HepG2 (cell line): ENCODE measurements around the gene GPR162. TPM values are rescaled to one million over a fixed set of nuclear protein-coding genes. Genes with fewer than 3 reads are reported as not detected.

Experiments used
- CREB1 ChIP-seq, 2 experiments: fragments of 450-650 bp in 1 of 2; IDR thresholded peaks; 2 replicates each; pipeline ENCODE4 v1.6.1; 2016 to 2017; ENCODE audit warnings: control low read depth in 1 of 2, mild to moderate bottlenecking in 1 of 2, missing compliant biosample characterization in 1 of 2, missing genetic modification characterization in 1 of 2
- ESRRA ChIP-seq: sonication (generic); formaldehyde crosslinking; IDR thresholded peaks from 2 replicates; pipeline ENCODE4 v1.5.1; 2020; ENCODE audit warnings: mild to moderate bottlenecking, low read depth, missing genetic modification reagents
- ETV6 ChIP-seq: sonication (generic); formaldehyde crosslinking; conservative IDR thresholded peaks from 2 replicates; pipeline ENCODE4 v1.4.0; 2020; ENCODE audit warnings: missing genetic modification reagents
- FOXA1 ChIP-seq, 2 experiments: fragments of 450-650 bp in 1 of 2; sonication (generic) in 1 of 2; formaldehyde crosslinking in 1 of 2; IDR thresholded peaks; 2 replicates each; pipeline versions ENCODE4 v1.4.0 to v1.6.1; 2016 to 2020; ENCODE audit warnings: missing genetic modification reagents in 1 of 2
- FOXA3 ChIP-seq: IDR thresholded peaks from 2 replicates; pipeline ENCODE4 v1.6.1; 2016; ENCODE audit warnings: missing genetic modification reagents, missing compliant biosample characterization
- FOXK1 ChIP-seq: sonication (generic); formaldehyde crosslinking; IDR thresholded peaks from 2 replicates; pipeline ENCODE4 v1.4.0; 2020; ENCODE audit warnings: low read depth, missing genetic modification reagents, borderline replicate concordance
- GPN1 ChIP-seq: sonication (generic); formaldehyde crosslinking; IDR thresholded peaks from 2 replicates; pipeline ENCODE4 v1.5.1; 2020; ENCODE audit warnings: missing genetic modification reagents, borderline replicate concordance
- HMG20B ChIP-seq: conservative IDR thresholded peaks from 2 replicates; pipeline ENCODE4 v1.6.1; 2016; ENCODE audit warnings: missing genetic modification reagents, missing compliant biosample characterization
- IRF2 ChIP-seq: IDR thresholded peaks from 2 replicates; pipeline ENCODE4 v1.6.1; 2018; ENCODE audit warnings: missing genetic modification reagents, missing compliant biosample characterization
- POGZ ChIP-seq: sonication (generic); formaldehyde crosslinking; IDR thresholded peaks from 2 replicates; pipeline ENCODE4 v1.4.0; 2020; ENCODE audit warnings: mild to moderate bottlenecking, missing genetic modification reagents
- RAD21 ChIP-seq: fragments of 450-650 bp; formaldehyde crosslinking; IDR thresholded peaks from 2 replicates; pipeline ENCODE4 v1.5.0; 2020; ENCODE audit warnings: mild to moderate bottlenecking
- THAP11 ChIP-seq: IDR thresholded peaks from 2 replicates; pipeline ENCODE4 v1.6.1; 2016; ENCODE audit warnings: missing biosample characterization, missing genetic modification reagents
- TP53 ChIP-seq: sonication (generic); formaldehyde crosslinking; conservative IDR thresholded peaks from 2 replicates; pipeline ENCODE4 v1.4.0; 2020; ENCODE audit warnings: missing genetic modification reagents
- U2AF1 ChIP-seq: fragments of 200-400 bp; formaldehyde crosslinking; optimal IDR thresholded peaks from 2 replicates; pipeline ENCODE3; 2017; ENCODE audit warnings: mild to moderate bottlenecking, low read depth, low read length
- YEATS4 ChIP-seq: sonication (generic); formaldehyde crosslinking; IDR thresholded peaks from 2 replicates; pipeline ENCODE4 v1.4.0; 2020; ENCODE audit warnings: missing genetic modification reagents, borderline replicate concordance
- YY1 ChIP-seq: IDR thresholded peaks from 2 replicates; pipeline ENCODE4 v1.6.1; 2011; ENCODE audit warnings: low read length, low read depth, moderate library complexity, mild to moderate bottlenecking; ENCODE audit not compliant: insufficient read depth, insufficient replicate concordance
- ZC3H13 ChIP-seq: sonication (generic); formaldehyde crosslinking; IDR thresholded peaks from 2 replicates; pipeline ENCODE4 v1.8.1; 2023; ENCODE audit warnings: mild to moderate bottlenecking, missing genetic modification reagents, moderate library complexity
- ZFP62 ChIP-seq: sonication (generic); formaldehyde crosslinking; IDR thresholded peaks from 2 replicates; pipeline ENCODE4 v1.4.0; 2020; ENCODE audit warnings: missing genetic modification reagents
- ZNF263 ChIP-seq: sonication (generic); formaldehyde crosslinking; IDR thresholded peaks from 2 replicates; pipeline ENCODE4 v1.4.0; 2020; ENCODE audit warnings: missing genetic modification reagents
- ZNF619 ChIP-seq: sonication (generic); formaldehyde crosslinking; IDR thresholded peaks from 2 replicates; pipeline ENCODE4 v1.4.0; 2020; ENCODE audit warnings: mild to moderate bottlenecking, missing genetic modification reagents
- polyA plus RNA-seq, 8 experiments: library from polyadenylated mRNA; depleted of rRNA in 3 of 8; stranded (reverse) in 7 of 8; unstranded in 1 of 8; fragments of >200 nt; fragmentation: Illumina TruSeq in 4 of 8; extraction: Trizol in 4 of 8; gene quantifications; 2 replicates each; pipeline versions ENCODE4 v1.2.1 to v1.2.3, GENCODE V29; 2011 to 2016; ENCODE audit warnings: low read depth in 4 of 8, missing spikeins in 1 of 8, mixed read lengths in 1 of 8; ENCODE audit not compliant: insufficient read depth in 1 of 8
- total RNA-seq, 5 experiments: library from RNA; depleted of rRNA; stranded (reverse); fragments of >200 nt; fragmentation: Illumina TruSeq; extraction: Trizol; gene quantifications; 2 replicates each; pipeline ENCODE4 v1.2.3, GENCODE V29; 2016; ENCODE audit warnings: low read depth in 1 of 5
- TF ChIP-seq, protein P1 (sequence below): sonication (generic); formaldehyde crosslinking; IDR thresholded peaks from 2 replicates; pipeline ENCODE4 v1.5.0; 2020; ENCODE audit warnings: mild to moderate bottlenecking, missing genetic modification reagents
- TF ChIP-seq, protein P2 (sequence below): sonication (generic); formaldehyde crosslinking; conservative IDR thresholded peaks from 2 replicates; pipeline ENCODE4 v1.5.0; 2020; ENCODE audit warnings: missing genetic modification reagents
- TF ChIP-seq, protein P3 (sequence below): sonication (generic); formaldehyde crosslinking; IDR thresholded peaks from 2 replicates; pipeline ENCODE4 v1.9.0; 2022; ENCODE audit warnings: missing genetic modification reagents, mild to moderate bottlenecking, borderline replicate concordance

Gene GPR162
- total and polyA plus RNA-seq, 2 of the 13 experiments (the other 11 are each of a cell fraction or from before 2014, with no cell fraction given) = 0.08 TPM; not detected in 1

DNA sequence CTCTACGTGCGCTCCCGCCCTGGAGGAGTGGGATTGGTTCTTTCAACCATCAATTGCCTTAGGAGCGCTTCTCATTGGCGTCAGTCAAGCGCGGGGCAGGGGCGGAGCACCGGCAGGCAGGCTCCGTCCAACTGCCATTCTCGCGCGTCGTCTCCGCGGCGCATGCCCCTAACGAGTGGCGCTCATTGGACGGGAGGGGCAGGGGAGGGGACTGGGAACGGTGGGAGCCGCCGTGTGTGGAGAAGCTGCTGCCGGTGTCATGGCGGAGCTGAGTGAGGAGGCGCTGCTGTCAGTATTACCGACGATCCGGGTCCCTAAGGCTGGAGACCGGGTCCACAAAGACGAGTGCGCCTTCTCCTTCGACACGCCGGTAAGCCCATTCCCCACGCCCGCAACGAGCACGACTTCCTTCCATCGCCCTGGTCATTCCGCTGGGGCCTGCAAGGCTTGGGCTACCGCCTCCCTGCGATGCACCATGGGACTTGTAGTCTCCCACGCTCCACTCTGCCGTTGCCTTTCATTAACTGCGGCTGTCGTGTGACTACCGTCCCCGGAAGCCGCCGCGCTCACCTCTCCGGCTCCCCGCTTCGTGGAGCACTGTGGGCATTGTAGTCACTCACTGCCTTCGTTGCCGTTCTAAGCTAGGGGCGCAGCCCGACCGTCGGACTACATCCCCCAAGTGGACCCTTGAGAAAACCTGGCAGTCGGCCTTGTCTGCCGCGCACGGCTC, 30.5 kb downstream of the GPR162 start, which contains the start of gene USP5 (continued):
- peak; percentile 33; the same call in 1 of the 2 replicates for TF ChIP-seq POGZ
- TF ChIP-seq GPN1 (CRISPR knock-in tag) = no peak
- TF ChIP-seq YEATS4 (CRISPR knock-in tag) = peak; percentile 67
- peak; percentile 85 for TF ChIP-seq FOXK1 (CRISPR knock-in tag)
- TF ChIP-seq ZNF619 (CRISPR knock-in tag) = peak; percentile 77
- no peak for TF ChIP-seq FOXA1 (IDR thresholded peaks at IDR 0.05)
- 0 out of 2 replicates have a peak, but pooled peaks have one; percentile 38 for TF ChIP-seq FOXA1 (CRISPR knock-in tag; IDR thresholded peaks at IDR 0.05)
- peak; percentile 86 for TF ChIP-seq CREB1 (IDR thresholded peaks at IDR 0.05)
- TF ChIP-seq CREB1 (CRISPR knock-in tag; IDR thresholded peaks at IDR 0.05) = peak; percentile 94
- TF ChIP-seq ESRRA (CRISPR knock-in tag) = 0 out of 2 replicates have a peak, but pooled peaks have one; percentile 51
- 0 out of 2 replicates have a peak, but pooled peaks have one; percentile 4 for TF ChIP-seq ZC3H13 (CRISPR knock-in tag)
- TF ChIP-seq THAP11 (CRISPR knock-in tag) = peak; percentile 99
- TF ChIP-seq RAD21 (CRISPR knock-in tag) = peak; percentile 65
- TF ChIP-seq IRF2 (CRISPR knock-in tag) = peak; percentile 96
- TF ChIP-seq TP53 (CRISPR knock-in tag) = 0 out of 2 replicates have a peak, but pooled peaks have one; percentile 23
- TF ChIP-seq, protein P1, sequence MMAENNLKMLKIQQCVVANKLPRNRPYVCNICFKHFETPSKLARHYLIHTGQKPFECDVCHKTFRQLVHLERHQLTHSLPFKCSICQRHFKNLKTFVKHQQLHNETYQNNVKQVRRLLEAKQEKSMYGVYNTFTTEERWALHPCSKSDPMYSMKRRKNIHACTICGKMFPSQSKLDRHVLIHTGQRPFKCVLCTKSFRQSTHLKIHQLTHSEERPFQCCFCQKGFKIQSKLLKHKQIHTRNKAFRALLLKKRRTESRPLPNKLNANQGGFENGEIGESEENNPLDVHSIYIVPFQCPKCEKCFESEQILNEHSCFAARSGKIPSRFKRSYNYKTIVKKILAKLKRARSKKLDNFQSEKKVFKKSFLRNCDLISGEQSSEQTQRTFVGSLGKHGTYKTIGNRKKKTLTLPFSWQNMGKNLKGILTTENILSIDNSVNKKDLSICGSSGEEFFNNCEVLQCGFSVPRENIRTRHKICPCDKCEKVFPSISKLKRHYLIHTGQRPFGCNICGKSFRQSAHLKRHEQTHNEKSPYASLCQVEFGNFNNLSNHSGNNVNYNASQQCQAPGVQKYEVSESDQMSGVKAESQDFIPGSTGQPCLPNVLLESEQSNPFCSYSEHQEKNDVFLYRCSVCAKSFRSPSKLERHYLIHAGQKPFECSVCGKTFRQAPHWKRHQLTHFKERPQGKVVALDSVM (CRISPR knock-in tag) = 0 out of 2 replicates have a peak, but pooled peaks have one; percentile 19
- TF ChIP-seq ZFP62 (CRISPR knock-in tag) = peak; percentile 99
- TF ChIP-seq, protein P2, sequence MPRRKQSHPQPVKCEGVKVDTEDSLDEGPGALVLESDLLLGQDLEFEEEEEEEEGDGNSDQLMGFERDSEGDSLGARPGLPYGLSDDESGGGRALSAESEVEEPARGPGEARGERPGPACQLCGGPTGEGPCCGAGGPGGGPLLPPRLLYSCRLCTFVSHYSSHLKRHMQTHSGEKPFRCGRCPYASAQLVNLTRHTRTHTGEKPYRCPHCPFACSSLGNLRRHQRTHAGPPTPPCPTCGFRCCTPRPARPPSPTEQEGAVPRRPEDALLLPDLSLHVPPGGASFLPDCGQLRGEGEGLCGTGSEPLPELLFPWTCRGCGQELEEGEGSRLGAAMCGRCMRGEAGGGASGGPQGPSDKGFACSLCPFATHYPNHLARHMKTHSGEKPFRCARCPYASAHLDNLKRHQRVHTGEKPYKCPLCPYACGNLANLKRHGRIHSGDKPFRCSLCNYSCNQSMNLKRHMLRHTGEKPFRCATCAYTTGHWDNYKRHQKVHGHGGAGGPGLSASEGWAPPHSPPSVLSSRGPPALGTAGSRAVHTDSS = peak; percentile 93; the same call in 1 of the 2 replicates
- TF ChIP-seq U2AF1 = no peak
- TF ChIP-seq ETV6 (CRISPR knock-in tag) = peak; percentile 63; the same call in 1 of the 2 replicates
- peak; percentile 88 for TF ChIP-seq YY1
- TF ChIP-seq, protein P3, sequence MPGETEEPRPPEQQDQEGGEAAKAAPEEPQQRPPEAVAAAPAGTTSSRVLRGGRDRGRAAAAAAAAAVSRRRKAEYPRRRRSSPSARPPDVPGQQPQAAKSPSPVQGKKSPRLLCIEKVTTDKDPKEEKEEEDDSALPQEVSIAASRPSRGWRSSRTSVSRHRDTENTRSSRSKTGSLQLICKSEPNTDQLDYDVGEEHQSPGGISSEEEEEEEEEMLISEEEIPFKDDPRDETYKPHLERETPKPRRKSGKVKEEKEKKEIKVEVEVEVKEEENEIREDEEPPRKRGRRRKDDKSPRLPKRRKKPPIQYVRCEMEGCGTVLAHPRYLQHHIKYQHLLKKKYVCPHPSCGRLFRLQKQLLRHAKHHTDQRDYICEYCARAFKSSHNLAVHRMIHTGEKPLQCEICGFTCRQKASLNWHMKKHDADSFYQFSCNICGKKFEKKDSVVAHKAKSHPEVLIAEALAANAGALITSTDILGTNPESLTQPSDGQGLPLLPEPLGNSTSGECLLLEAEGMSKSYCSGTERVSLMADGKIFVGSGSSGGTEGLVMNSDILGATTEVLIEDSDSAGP (CRISPR knock-in tag) = peak; percentile 73; the same call in 1 of the 2 replicates
- TF ChIP-seq ZNF263 (CRISPR knock-in tag) = peak; percentile 54; the same call in 1 of the 2 replicates
- TF ChIP-seq HMG20B (CRISPR knock-in tag) = 0 out of 2 replicates have a peak, but pooled peaks have one; percentile 15
- 0 out of 2 replicates have a peak, but pooled peaks have one; percentile 12 for TF ChIP-seq FOXA3 (CRISPR knock-in tag)
